Panc1 (cell line): ENCODE measurements around the gene PPP1R12A. TPM values are rescaled to one million over a fixed set of nuclear protein-coding genes. Genes with fewer than 3 reads are reported as not detected.
"Not testable (repeated sequence)": the region's sequence is repeated elsewhere in the genome, so short reads cannot be mapped to it uniquely, and the experiment has no call there.

Experiments used
- ATAC-seq: fragments of 200-7000 bp; cut with Tn5 transposase; 2 replicates; pipeline ENCODE4 v1.9.1; 2020; ENCODE audit warnings: mild to moderate bottlenecking, moderate library complexity
- BruUV-seq: library from RNA; stranded (reverse); fragments of 400-500 nt; replicated peaks from 2 replicates; lab custom pipeline; 2021; lab: Mats Ljungman, UMichigan
- CTCF ChIA-PET: fragments of 300-600 bp; sonication (Branson Sonifier 250); formaldehyde crosslinking; loops from one replicate; lab custom pipeline; 2022; ENCODE audit warnings: antibody characterized with exemption; lab: Charles Lee
- POLR2A ChIA-PET: fragments of 300-600 bp; sonication (Branson Sonifier 250); formaldehyde crosslinking; loops from one replicate; lab custom pipeline; 2022; ENCODE audit warnings: antibody characterized with exemption; lab: Charles Lee
- DNase-seq: peaks from one replicate; pipeline ENCODE4 v3.0.0-alpha.2; 2010; ENCODE audit warnings: low read depth, low spot score
- H3K27ac ChIP-seq: 2 replicates; pipeline ENCODE4 v1.5.1; 2011; ENCODE audit warnings: mild to moderate bottlenecking, low read length, inconsistent platforms
- H3K27me3 ChIP-seq: fragments of 200-500 bp; sonication (Bioruptor generic); 2 replicates; pipeline ENCODE4 v1.6.0; 2014; ENCODE audit warnings: low read length, inconsistent platforms; ENCODE audit not compliant: control insufficient read depth, insufficient read depth
- H3K36me3 ChIP-seq: fragments of 200-500 bp; sonication (Bioruptor generic); 2 replicates; pipeline ENCODE4 v1.5.1; 2014; ENCODE audit warnings: inconsistent platforms, mild to moderate bottlenecking, low read length, moderate library complexity; ENCODE audit not compliant: control insufficient read depth, insufficient read depth
- H3K4me1 ChIP-seq: 2 replicates; pipeline ENCODE4 v1.5.1; 2011; ENCODE audit warnings: inconsistent platforms, mild to moderate bottlenecking, low read length, moderate library complexity; ENCODE audit not compliant: control insufficient read depth, insufficient read depth
- H3K4me3 ChIP-seq, 2 experiments: 2 replicates each; pipeline ENCODE4 v1.5.1; 2011 to 2012; ENCODE audit warnings: low read depth in 2 of 2, low read length in 2 of 2, mild to moderate bottlenecking in 2 of 2, inconsistent platforms in 1 of 2, moderate library complexity in 1 of 2
- H3K9me3 ChIP-seq: fragments of 200-500 bp; sonication (Bioruptor generic); 2 replicates; pipeline ENCODE4 v1.5.1; 2014; ENCODE audit warnings: low read depth, mild to moderate bottlenecking, inconsistent platforms, low read length, moderate library complexity; ENCODE audit not compliant: control insufficient read depth, insufficient read depth
- CTCF ChIP-seq: fragments of 450-650 bp; IDR thresholded peaks from 2 replicates; pipeline ENCODE4 v1.5.1; 2017; ENCODE audit warnings: mild to moderate bottlenecking
- POLR2AphosphoS5 ChIP-seq: IDR thresholded peaks from 2 replicates; pipeline ENCODE4 v1.6.1; 2012; ENCODE audit warnings: mild to moderate bottlenecking, low read depth, low read length, moderate library complexity
- REST ChIP-seq, 2 experiments: IDR thresholded peaks; 2 replicates each; pipeline ENCODE4 v1.6.1; 2011 to 2012; ENCODE audit warnings: low read depth in 2 of 2, control low read depth in 1 of 2, low read length in 1 of 2, mild to moderate bottlenecking in 1 of 2, moderate library complexity in 1 of 2; ENCODE audit not compliant: insufficient read depth in 1 of 2
- SIN3A ChIP-seq: IDR thresholded peaks from 2 replicates; pipeline ENCODE4 v1.6.1; 2012; ENCODE audit warnings: low read depth, mild to moderate bottlenecking, low read length, moderate library complexity, borderline replicate concordance; ENCODE audit not compliant: insufficient read depth
- TCF7L2 ChIP-seq: IDR thresholded peaks from 2 replicates; pipeline ENCODE4 v1.6.1; 2011; ENCODE audit warnings: mild to moderate bottlenecking, low read depth, low read length, inconsistent platforms
- in situ Hi-C: cut with HindIII; loops from 2 replicates; pipeline ENCODE4 v1.10.0; 2016; ENCODE audit warnings: low sequenced_read_pairs, low pct_unique_long_range_greater_than_20kb
- intact Hi-C: fragments of 100-400 bp; cut with micrococcal nuclease; formaldehyde crosslinking; loops from one replicate; pipeline ENCODE4 v1.10.0; 2022; ENCODE audit not compliant: unreplicated experiment
- total RNA-seq: library from RNA; stranded (reverse); gene quantifications from one replicate; pipeline ENCODE4 v1.2.1, GENCODE V29; 2021; ENCODE audit not compliant: unreplicated experiment

Gene PPP1R12A
- total RNA-seq, 1 experiment from 2014 or later = 61.6 TPM

GRCh38 chr12:79945433-79945832 is 10.5 kb upstream of the PPP1R12A start:
- ATAC-seq = no peak
- ChIA-PET POLR2A (no interaction called here), CTCF (no interaction called here)
- in situ Hi-C loops (no loop called here), intact Hi-C loops (no loop called here)
- Histone ChIP-seq H3K4me1 (no peaks in the 10 kb centered on the region), H3K27ac (no peak overlapping the region), H3K27me3 (no peaks in the 10 kb centered on the region), H3K36me3 (no peaks in the 10 kb centered on the region), H3K9me3 (no peaks in the 10 kb centered on the region), H3K4me3 (no peak overlapping the region)
- no peak for TF ChIP-seq POLR2AphosphoS5
- TF ChIP-seq TCF7L2 = no peak
- no peak for TF ChIP-seq SIN3A
- DNase-seq = no peak
- BruUV-seq = no TSS peak

GRCh38 chr12:79944565-79944964 is 9.7 kb upstream of the PPP1R12A start:
- Histone ChIP-seq H3K4me1 (no peaks in the 10 kb centered on the region), H3K4me3 (no peak overlapping the region), H3K27me3 (no peaks in the 10 kb centered on the region), H3K9me3 (no peaks in the 10 kb centered on the region), H3K27ac (no peak overlapping the region), H3K36me3 (no peaks in the 10 kb centered on the region)
- no peak for ATAC-seq
- intact Hi-C loops = no loop called here
- POLR2A ChIA-PET = no interaction called here
- CTCF ChIA-PET = no interaction called here
- in situ Hi-C loops = no loop called here
- TF ChIP-seq REST (IDR thresholded peaks at IDR 0.05; ENCODE audit: insufficient read depth in 1 of 2, low read depth in 2 of 2, low read length in 1 of 2) (no peak), CTCF (no peak), SIN3A (no peak), POLR2AphosphoS5 (no peak), TCF7L2 (no peak)
- DNase-seq = no peak
- no TSS peak for BruUV-seq

- H3K4me3 ChIP-seq, CTCF ChIA-PET, H3K27ac ChIP-seq, POLR2A ChIA-PET, H3K9me3 ChIP-seq, BruUV-seq, ATAC-seq, H3K27me3 ChIP-seq, in situ Hi-C loops, DNase-seq, intact Hi-C loops, H3K4me1 ChIP-seq, H3K36me3 ChIP-seq: not testable (repeated sequence)
Observed at GRCh38 chr12:79942846-79943245, 7.9 kb upstream of the PPP1R12A start.
